ENCODE data around the gene RHNO1.

DNA sequence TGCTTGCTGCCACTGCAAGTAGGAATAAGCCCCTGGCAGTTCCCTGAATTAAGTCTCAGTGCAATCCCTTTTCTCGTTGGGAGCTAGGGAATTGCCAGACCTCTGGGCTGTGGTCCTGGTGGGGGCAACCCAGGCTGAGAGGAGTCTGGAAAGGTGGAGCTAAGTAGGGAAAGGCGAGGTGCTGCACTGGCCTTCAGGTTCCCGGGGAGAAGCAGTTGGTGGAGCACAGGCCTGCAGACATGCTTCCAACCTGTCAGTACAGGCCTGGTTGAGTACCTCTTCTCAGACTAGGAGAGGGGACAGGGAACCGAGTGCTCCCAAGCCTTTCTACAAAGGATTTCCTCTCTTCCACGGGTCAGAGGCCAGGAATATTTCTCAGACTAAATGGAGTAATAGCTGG lies 43.7 kb upstream of the RHNO1 start:
- TF ChIP-seq, protein P1, sequence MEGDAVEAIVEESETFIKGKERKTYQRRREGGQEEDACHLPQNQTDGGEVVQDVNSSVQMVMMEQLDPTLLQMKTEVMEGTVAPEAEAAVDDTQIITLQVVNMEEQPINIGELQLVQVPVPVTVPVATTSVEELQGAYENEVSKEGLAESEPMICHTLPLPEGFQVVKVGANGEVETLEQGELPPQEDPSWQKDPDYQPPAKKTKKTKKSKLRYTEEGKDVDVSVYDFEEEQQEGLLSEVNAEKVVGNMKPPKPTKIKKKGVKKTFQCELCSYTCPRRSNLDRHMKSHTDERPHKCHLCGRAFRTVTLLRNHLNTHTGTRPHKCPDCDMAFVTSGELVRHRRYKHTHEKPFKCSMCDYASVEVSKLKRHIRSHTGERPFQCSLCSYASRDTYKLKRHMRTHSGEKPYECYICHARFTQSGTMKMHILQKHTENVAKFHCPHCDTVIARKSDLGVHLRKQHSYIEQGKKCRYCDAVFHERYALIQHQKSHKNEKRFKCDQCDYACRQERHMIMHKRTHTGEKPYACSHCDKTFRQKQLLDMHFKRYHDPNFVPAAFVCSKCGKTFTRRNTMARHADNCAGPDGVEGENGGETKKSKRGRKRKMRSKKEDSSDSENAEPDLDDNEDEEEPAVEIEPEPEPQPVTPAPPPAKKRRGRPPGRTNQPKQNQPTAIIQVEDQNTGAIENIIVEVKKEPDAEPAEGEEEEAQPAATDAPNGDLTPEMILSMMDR (IDR thresholded peaks at IDR 0.05; ENCODE audit: insufficient read depth, low read length, poor library complexity, severe bottlenecking) = no peak
- no peak for TF ChIP-seq EZH2phosphoT487 (conservative IDR thresholded peaks at IDR 0.05; ENCODE audit: low read length)

Measured in SU-DHL-6 (cell line).